IMR-90 (cell line): Measurements from ENCODE around the gene NEDD1. TPM values are rescaled to one million over a fixed set of nuclear protein-coding genes. Genes with fewer than 3 reads are reported as not detected.

Experiments
- ATAC-seq: fragments of 200-7000 bp; cut with Tn5 transposase; 2 replicates; pipeline ENCODE4 v1.9.1; 2020; ENCODE audit warnings: low read depth, mild to moderate bottlenecking, moderate library complexity
- BruUV-seq: library from RNA; stranded (reverse); fragments of 400-500 nt; replicated peaks from 2 replicates; lab custom pipeline; 2021; lab: Mats Ljungman, UMichigan
- CTCF ChIA-PET: fragments of 300-600 bp; formaldehyde crosslinking; extraction: SDS; loops from one replicate; lab custom pipeline; 2021; ENCODE audit warnings: antibody characterized with exemption; lab: Yijun Ruan, JAX
- POLR2A ChIA-PET: fragments of 300-600 bp; sonication (Branson Sonifier 250); formaldehyde crosslinking; loops from one replicate; lab custom pipeline; 2022; ENCODE audit warnings: antibody characterized with exemption; ENCODE audit not compliant: unreplicated experiment; lab: Charles Lee
- DNase-seq: peaks from one replicate; pipeline ENCODE4 v3.0.0; 2013
- H2AFZ ChIP-seq: replicated peaks from 2 replicates; pipeline ENCODE3; 2013; ENCODE audit warnings: low read length, mild to moderate bottlenecking; ENCODE audit not compliant: poor library complexity
- H2AK5ac ChIP-seq: 2 replicates; pipeline ENCODE4 v1.6.1; 2013; ENCODE audit warnings: low read depth, low read length, inconsistent platforms
- H2AK9ac ChIP-seq: replicated peaks from 2 replicates; pipeline ENCODE3; 2013; ENCODE audit warnings: mild to moderate bottlenecking, low read depth, low read length, moderate library complexity; ENCODE audit not compliant: poor library complexity
- H2BK120ac ChIP-seq: 2 replicates; pipeline ENCODE4 v1.6.1; 2013; ENCODE audit warnings: low read depth, low read length, inconsistent platforms
- H2BK15ac ChIP-seq: 3 replicates; pipeline ENCODE4 v1.6.1; 2013; ENCODE audit warnings: low read depth, low read length, inconsistent platforms
- H2BK20ac ChIP-seq: 2 replicates; pipeline ENCODE4 v1.6.1; 2013; ENCODE audit warnings: low read depth, mild to moderate bottlenecking, inconsistent platforms, low read length, moderate library complexity
- H2BK5ac ChIP-seq: 2 replicates; pipeline ENCODE4 v1.6.1; 2013; ENCODE audit warnings: mild to moderate bottlenecking, low read depth, low read length, inconsistent platforms; ENCODE audit not compliant: poor library complexity, severe bottlenecking
- H3K14ac ChIP-seq: replicated peaks from 2 replicates; pipeline ENCODE4 v1.6.1; 2013; ENCODE audit warnings: low read depth, low read length, inconsistent platforms
- H3K18ac ChIP-seq: 2 replicates; pipeline ENCODE4 v1.6.1; 2013; ENCODE audit warnings: low read depth, low read length, control low read depth
- H3K23ac ChIP-seq: 2 replicates; pipeline ENCODE4 v1.6.1; 2013; ENCODE audit warnings: low read depth, low read length, inconsistent platforms
- H3K27ac ChIP-seq: 2 replicates; pipeline ENCODE4 v1.5.1; 2013; ENCODE audit warnings: mild to moderate bottlenecking, control low read depth, low read length; ENCODE audit not compliant: insufficient read depth
- H3K27me3 ChIP-seq: 2 replicates; pipeline ENCODE4 v1.6.1; 2013; ENCODE audit warnings: low read length; ENCODE audit not compliant: control insufficient read depth, insufficient read depth
- H3K36me3 ChIP-seq: 2 replicates; pipeline ENCODE4 v1.6.1; 2013; ENCODE audit warnings: low read length, mixed read lengths; ENCODE audit not compliant: control insufficient read depth, insufficient read depth
- H3K4ac ChIP-seq: 2 replicates; pipeline ENCODE4 v1.6.1; 2013; ENCODE audit warnings: low read depth, low read length, inconsistent platforms
- H3K4me1 ChIP-seq: 2 replicates; pipeline ENCODE4 v1.6.1; 2013; ENCODE audit warnings: low read length, mixed read lengths; ENCODE audit not compliant: control insufficient read depth, insufficient read depth
- H3K4me2 ChIP-seq: 2 replicates; pipeline ENCODE4 v1.6.1; 2013; ENCODE audit warnings: low read depth, mild to moderate bottlenecking, control low read depth, low read length, moderate library complexity
- H3K4me3 ChIP-seq: 2 replicates; pipeline ENCODE4 v1.5.1; 2013; ENCODE audit warnings: low read depth, mild to moderate bottlenecking, control low read depth, low read length, moderate library complexity; ENCODE audit not compliant: insufficient read depth
- H3K56ac ChIP-seq: 2 replicates; pipeline ENCODE4 v1.6.1; 2013; ENCODE audit warnings: low read length, inconsistent platforms; ENCODE audit not compliant: insufficient read depth; ENCODE audit errors: extremely low read depth
- H3K79me1 ChIP-seq, 2 experiments: 2 replicates each; pipeline ENCODE4 v1.6.1; 2013; ENCODE audit warnings: low read length in 2 of 2, inconsistent platforms in 1 of 2, low read depth in 1 of 2
- H3K9ac ChIP-seq: 2 replicates; pipeline ENCODE4 v1.6.1; 2013; ENCODE audit warnings: low read depth, low read length, control low read depth
- H3K9me1 ChIP-seq: 2 replicates; pipeline ENCODE4 v1.6.1; 2013; ENCODE audit warnings: low read length, inconsistent platforms; ENCODE audit not compliant: insufficient read depth
- H3K9me3 ChIP-seq: 2 replicates; pipeline ENCODE4 v1.6.1; 2013; ENCODE audit warnings: low read length; ENCODE audit not compliant: control insufficient read depth, insufficient read depth
- H4K20me1 ChIP-seq: 2 replicates; pipeline ENCODE4 v1.6.1; 2013; ENCODE audit warnings: low read length, inconsistent platforms; ENCODE audit not compliant: insufficient read depth
- H4K5ac ChIP-seq: 2 replicates; pipeline ENCODE4 v1.6.1; 2013; ENCODE audit warnings: mild to moderate bottlenecking, low read depth, low read length, control low read depth
- H4K8ac ChIP-seq, 2 experiments: 2 replicates each; pipeline ENCODE4 v1.6.1; 2013; ENCODE audit warnings: low read depth in 2 of 2, low read length in 2 of 2, control low read depth in 1 of 2, inconsistent platforms in 1 of 2
- H4K91ac ChIP-seq: 2 replicates; pipeline ENCODE4 v1.6.1; 2013; ENCODE audit warnings: low read depth, low read length, inconsistent platforms; ENCODE audit not compliant: insufficient read depth
- BHLHE40 ChIP-seq: fragments of 150-350 bp; IDR thresholded peaks from 2 replicates; pipeline ENCODE4 v1.6.1; 2016; ENCODE audit warnings: mild to moderate bottlenecking, low read depth, low read length
- CEBPB ChIP-seq: IDR thresholded peaks from 2 replicates; pipeline ENCODE4 v1.6.1; 2012; ENCODE audit warnings: low read depth, low read length, improper control_type of control experiment
- CHD1 ChIP-seq: IDR thresholded peaks from 2 replicates; pipeline ENCODE4 v1.6.1; 2012; ENCODE audit warnings: low read depth, low read length, improper control_type of control experiment
- FOS ChIP-seq: fragments of 150-350 bp; IDR thresholded peaks from 2 replicates; pipeline ENCODE4 v1.6.1; 2016; ENCODE audit warnings: low read depth, low read length
- MAFK ChIP-seq: IDR thresholded peaks from 2 replicates; pipeline ENCODE4 v1.6.1; 2012; ENCODE audit warnings: low read depth, low read length, improper control_type of control experiment
- MAZ ChIP-seq: IDR thresholded peaks from 2 replicates; pipeline ENCODE4 v1.6.1; 2012; ENCODE audit warnings: low read depth, mild to moderate bottlenecking, low read length, improper control_type of control experiment, moderate library complexity, borderline replicate concordance
- MXI1 ChIP-seq: IDR thresholded peaks from 2 replicates; pipeline ENCODE4 v1.6.1; 2012; ENCODE audit warnings: low read depth, mild to moderate bottlenecking, low read length, moderate library complexity, borderline replicate concordance
- NFE2L2 ChIP-seq: fragments of 150-350 bp; IDR thresholded peaks from 2 replicates; pipeline ENCODE4 v1.6.1; 2016; ENCODE audit warnings: low read depth, mild to moderate bottlenecking, low read length
- POLR2A ChIP-seq: IDR thresholded peaks from 2 replicates; pipeline ENCODE4 v1.6.1; 2012; ENCODE audit warnings: mild to moderate bottlenecking, low read depth, low read length
- RAD21 ChIP-seq: IDR thresholded peaks from 2 replicates; pipeline ENCODE4 v1.6.1; 2012; ENCODE audit warnings: low read length, improper control_type of control experiment
- RCOR1 ChIP-seq: IDR thresholded peaks from 2 replicates; pipeline ENCODE4 v1.6.1; 2012; ENCODE audit warnings: mild to moderate bottlenecking, low read length, improper control_type of control experiment; ENCODE audit not compliant: insufficient replicate concordance
- RFX5 ChIP-seq: IDR thresholded peaks from 2 replicates; pipeline ENCODE4 v1.8.0; 2012; ENCODE audit warnings: low read depth, mild to moderate bottlenecking, low read length, moderate library complexity
- SMC3 ChIP-seq: fragments of 150-350 bp; IDR thresholded peaks from 2 replicates; pipeline ENCODE4 v1.6.1; 2016; ENCODE audit warnings: low read depth, mild to moderate bottlenecking, antibody characterized with exemption, low read length, moderate library complexity
- dilution Hi-C: fragments of 300-500 bp; cut with HindIII; formaldehyde crosslinking; loops from one replicate; pipeline ENCODE4 v1.14.3; 2018; ENCODE audit warnings: low sequenced_read_pairs; ENCODE audit not compliant: unreplicated experiment
- in situ Hi-C: fragments of 300-500 bp; cut with MboI; formaldehyde crosslinking; loops from 3 replicates; pipeline ENCODE4 v1.14.3; 2019; ENCODE audit warnings: low sequenced_read_pairs, inconsistent platforms, mixed read lengths
- intact Hi-C: fragments of 100-400 bp; cut with micrococcal nuclease; formaldehyde crosslinking; loops from 2 replicates; pipeline ENCODE4 v1.10.0; 2022
- polyA plus RNA-seq, 3 experiments: library from polyadenylated mRNA; depleted of rRNA; stranded (reverse); fragments of >200 nt; gene quantifications; 2 replicates each; pipeline ENCODE4 v1.2.3, GENCODE V29; 2012; ENCODE audit warnings: low replicate concordance in 1 of 3
- total RNA-seq: library from RNA; depleted of rRNA; stranded (reverse); fragments of >200 nt; gene quantifications from 2 replicates; pipeline ENCODE4 v1.2.3, GENCODE V29; 2012
- TF ChIP-seq, protein P1 (sequence below): fragments of 150-350 bp; IDR thresholded peaks from 2 replicates; pipeline ENCODE4 v1.6.1; 2017; ENCODE audit warnings: mild to moderate bottlenecking, antibody characterized with exemption, low read length, low read depth
- TF ChIP-seq, protein P2 (sequence below): conservative IDR thresholded peaks from 2 replicates; pipeline ENCODE4 v1.5.1; 2012; ENCODE audit warnings: mild to moderate bottlenecking, low read depth, low read length, improper control_type of control experiment
- TF ChIP-seq, protein P3 (sequence below): fragments of 150-350 bp; IDR thresholded peaks from 2 replicates; pipeline ENCODE4 v1.6.1; 2016; ENCODE audit warnings: low read depth, mild to moderate bottlenecking, low read length, moderate library complexity, borderline replicate concordance

Gene NEDD1
- total and polyA plus RNA-seq, 2 of the 4 experiments (the other 2 are of a cell fraction), result 10.0 to 48.0 TPM

DNA sequence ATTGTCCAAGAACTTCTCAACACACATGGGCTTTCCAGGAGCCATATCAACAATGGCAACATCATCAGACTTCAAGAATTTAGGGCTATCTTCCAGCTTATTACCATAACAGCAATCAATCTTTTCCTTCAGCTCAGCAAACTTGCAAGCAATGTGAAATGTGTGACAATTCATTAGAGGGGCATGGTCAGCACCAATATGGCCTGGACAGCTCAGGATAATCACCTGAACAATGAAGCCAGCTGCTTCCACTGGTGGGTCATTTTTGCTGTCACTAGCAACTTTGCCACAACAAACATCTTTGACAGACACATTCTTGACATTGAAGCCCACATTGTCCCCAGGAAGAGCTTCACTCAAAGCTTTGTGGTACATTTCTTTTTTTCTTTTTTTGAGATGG lies 5.9 kb upstream of the NEDD1 start:
- no peak overlapping the region for H3K14ac ChIP-seq
- dilution Hi-C loops (no loop called here), intact Hi-C loops (no loop called here), in situ Hi-C loops (no loop called here)
- ATAC-seq (no peak), DNase-seq (no peak)
- H2BK5ac ChIP-seq, result no peak overlapping the region
- no peak overlapping the region for H3K4ac ChIP-seq
- H2AFZ ChIP-seq, result no peak overlapping the region
- H4K20me1 ChIP-seq, result no peaks in the 10 kb centered on the region
- no peak overlapping the region for H3K4me2 ChIP-seq
- no peak overlapping the region for H4K5ac ChIP-seq
- no peak overlapping the region for H3K56ac ChIP-seq
- H2AK9ac ChIP-seq, result no peak overlapping the region
- no peaks in the 10 kb centered on the region for H3K9me1 ChIP-seq
- no peak overlapping the region for H4K8ac ChIP-seq
- no TSS peak for BruUV-seq
- H3K9ac ChIP-seq, result no peak overlapping the region
- H3K27ac ChIP-seq, result no peak overlapping the region
- no peak overlapping the region for H3K18ac ChIP-seq
- no peak overlapping the region for H4K91ac ChIP-seq
- TF ChIP-seq MXI1 (no peak), POLR2A (no peak), MAFK (no peak), CEBPB (no peak), FOS (no peak), MAZ (no peak), NFE2L2 (no peak), RFX5 (no peak), RCOR1 (no peak), CHD1 (no peak), RAD21 (no peak), BHLHE40 (no peak), SMC3 (no peak)
- TF ChIP-seq, protein P1, sequence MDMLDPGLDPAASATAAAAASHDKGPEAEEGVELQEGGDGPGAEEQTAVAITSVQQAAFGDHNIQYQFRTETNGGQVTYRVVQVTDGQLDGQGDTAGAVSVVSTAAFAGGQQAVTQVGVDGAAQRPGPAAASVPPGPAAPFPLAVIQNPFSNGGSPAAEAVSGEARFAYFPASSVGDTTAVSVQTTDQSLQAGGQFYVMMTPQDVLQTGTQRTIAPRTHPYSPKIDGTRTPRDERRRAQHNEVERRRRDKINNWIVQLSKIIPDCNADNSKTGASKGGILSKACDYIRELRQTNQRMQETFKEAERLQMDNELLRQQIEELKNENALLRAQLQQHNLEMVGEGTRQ, result no peak
- TF ChIP-seq, protein P2, sequence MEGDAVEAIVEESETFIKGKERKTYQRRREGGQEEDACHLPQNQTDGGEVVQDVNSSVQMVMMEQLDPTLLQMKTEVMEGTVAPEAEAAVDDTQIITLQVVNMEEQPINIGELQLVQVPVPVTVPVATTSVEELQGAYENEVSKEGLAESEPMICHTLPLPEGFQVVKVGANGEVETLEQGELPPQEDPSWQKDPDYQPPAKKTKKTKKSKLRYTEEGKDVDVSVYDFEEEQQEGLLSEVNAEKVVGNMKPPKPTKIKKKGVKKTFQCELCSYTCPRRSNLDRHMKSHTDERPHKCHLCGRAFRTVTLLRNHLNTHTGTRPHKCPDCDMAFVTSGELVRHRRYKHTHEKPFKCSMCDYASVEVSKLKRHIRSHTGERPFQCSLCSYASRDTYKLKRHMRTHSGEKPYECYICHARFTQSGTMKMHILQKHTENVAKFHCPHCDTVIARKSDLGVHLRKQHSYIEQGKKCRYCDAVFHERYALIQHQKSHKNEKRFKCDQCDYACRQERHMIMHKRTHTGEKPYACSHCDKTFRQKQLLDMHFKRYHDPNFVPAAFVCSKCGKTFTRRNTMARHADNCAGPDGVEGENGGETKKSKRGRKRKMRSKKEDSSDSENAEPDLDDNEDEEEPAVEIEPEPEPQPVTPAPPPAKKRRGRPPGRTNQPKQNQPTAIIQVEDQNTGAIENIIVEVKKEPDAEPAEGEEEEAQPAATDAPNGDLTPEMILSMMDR, result no peak
- TF ChIP-seq, protein P3, sequence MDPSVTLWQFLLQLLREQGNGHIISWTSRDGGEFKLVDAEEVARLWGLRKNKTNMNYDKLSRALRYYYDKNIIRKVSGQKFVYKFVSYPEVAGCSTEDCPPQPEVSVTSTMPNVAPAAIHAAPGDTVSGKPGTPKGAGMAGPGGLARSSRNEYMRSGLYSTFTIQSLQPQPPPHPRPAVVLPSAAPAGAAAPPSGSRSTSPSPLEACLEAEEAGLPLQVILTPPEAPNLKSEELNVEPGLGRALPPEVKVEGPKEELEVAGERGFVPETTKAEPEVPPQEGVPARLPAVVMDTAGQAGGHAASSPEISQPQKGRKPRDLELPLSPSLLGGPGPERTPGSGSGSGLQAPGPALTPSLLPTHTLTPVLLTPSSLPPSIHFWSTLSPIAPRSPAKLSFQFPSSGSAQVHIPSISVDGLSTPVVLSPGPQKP, result no peak
- H3K9me3 ChIP-seq, result no peaks in the 10 kb centered on the region
- H2BK20ac ChIP-seq, result no peak overlapping the region
- H2AK5ac ChIP-seq, result no peak overlapping the region
- no peaks in the 10 kb centered on the region for H3K79me1 ChIP-seq
- H3K4me3 ChIP-seq, result no peak overlapping the region
- no peak overlapping the region for H2BK15ac ChIP-seq
- H3K4me1 ChIP-seq, result no peaks in the 10 kb centered on the region
- no peak overlapping the region for H2BK120ac ChIP-seq
- H3K36me3 ChIP-seq, result no peaks in the 10 kb centered on the region
- peaks cover 10% of the 10 kb centered on the region for H3K27me3 ChIP-seq
- CTCF ChIA-PET, result interaction anchor here (0.8 kb wide), 1 partner anchor 18 kb away, joined by 3 read pairs; no protein-coding TSS in a partner anchor
- POLR2A ChIA-PET, result no interaction called here
- H3K23ac ChIP-seq, result no peak overlapping the region
